HG02870 (cell line): ENCODE measurements around the gene ARHGEF12.

ENCODE experiments used
- ATAC-seq: cut with Tn5 transposase; IDR thresholded peaks from one replicate; pipeline ENCODE4 v1.9.1; 2021; ENCODE audit warnings: mild to moderate bottlenecking, moderate library complexity; ENCODE audit not compliant: unreplicated experiment

Gene ARHGEF12

GRCh38 chr11:120515186-120515723, 179.0 kb downstream of the ARHGEF12 start:
- no peak for ATAC-seq

DNA sequence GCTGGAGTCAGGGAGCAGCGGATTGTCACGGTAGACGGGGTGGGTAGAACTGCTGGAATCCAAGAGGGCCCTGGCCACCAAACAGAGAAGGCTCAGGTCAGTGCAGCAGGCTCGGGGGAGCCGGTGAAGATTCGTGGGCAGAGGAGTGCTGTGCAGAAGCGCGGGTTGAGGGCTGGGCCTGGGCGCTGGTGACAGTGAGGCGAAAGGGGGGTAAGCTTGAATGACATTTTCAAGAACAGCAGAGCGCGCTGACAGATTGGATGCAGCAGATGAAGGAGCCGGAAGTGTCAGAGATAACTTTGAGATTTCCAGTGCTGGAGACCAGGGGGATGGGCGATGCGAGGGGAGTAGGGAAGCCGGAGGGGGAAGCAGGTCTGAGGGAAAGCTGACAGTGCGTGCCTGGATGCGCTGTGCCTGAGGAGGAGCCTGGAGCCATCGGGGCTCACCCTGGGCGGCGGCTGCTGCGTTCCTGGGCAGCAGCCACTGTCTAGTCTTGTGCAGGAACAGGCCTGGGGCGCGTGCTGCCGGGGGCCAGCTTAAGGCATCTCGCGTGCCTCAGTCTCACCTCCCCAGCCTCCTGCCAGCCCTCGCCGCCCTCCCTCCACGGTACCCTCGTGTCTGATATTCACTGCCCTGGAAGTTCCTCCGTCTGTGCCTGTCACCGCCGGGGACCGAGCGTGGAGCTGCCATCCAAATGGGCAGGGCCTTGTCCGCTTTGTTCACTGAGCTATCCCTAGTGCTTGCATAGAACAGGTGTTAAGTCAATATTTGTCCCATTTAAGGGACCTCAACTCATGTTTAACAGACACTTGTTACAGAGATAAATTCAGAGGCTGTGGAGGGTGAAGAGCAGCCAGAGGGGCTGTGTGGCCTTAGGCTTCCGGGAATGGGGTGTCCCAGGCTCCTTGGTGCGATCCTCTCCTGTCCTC, 180.5 kb downstream of the ARHGEF12 start:
- ATAC-seq: no peak

- ATAC-seq: no peak
Observed at GRCh38 chr11:120517390-120517761, 181.2 kb downstream of the ARHGEF12 start.

DNA sequence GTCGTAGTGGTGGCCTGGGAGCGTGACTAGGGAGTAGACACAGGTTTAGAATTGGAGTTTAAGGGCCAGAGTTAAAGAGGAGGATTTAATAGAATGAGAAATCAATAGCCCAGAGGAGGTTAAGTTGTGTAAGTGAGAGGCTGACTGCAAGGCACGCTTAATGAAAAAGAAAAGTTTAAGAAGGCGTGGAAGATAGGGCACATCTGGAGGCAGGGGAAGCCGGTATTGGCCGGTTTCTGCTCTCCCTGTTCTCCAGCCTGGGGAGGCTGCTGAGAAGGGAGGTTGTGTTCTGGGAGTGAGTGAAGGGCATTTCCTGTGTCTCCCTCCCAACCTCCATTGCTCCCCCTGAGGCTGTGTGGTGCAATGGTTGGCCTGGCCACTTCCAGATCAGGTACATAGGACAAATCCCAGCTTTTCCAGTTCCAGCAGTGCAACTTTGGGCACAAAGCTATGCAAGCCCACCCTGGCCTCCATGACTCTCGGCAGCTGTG, 181.6 kb downstream of the ARHGEF12 start:
- ATAC-seq: no peak

GRCh38 chr11:120518356-120518755, 182.1 kb downstream of the ARHGEF12 start:
- no peak for ATAC-seq

GRCh38 chr11:120519474-120519873, 183.3 kb downstream of the ARHGEF12 start:
- ATAC-seq: no peak

GRCh38 chr11:120520091-120520822, 184.0 kb downstream of the ARHGEF12 start:
- ATAC-seq: no peak

- ATAC-seq: no peak
Observed at GRCh38 chr11:120521176-120521575, 185.0 kb downstream of the ARHGEF12 start.

DNA sequence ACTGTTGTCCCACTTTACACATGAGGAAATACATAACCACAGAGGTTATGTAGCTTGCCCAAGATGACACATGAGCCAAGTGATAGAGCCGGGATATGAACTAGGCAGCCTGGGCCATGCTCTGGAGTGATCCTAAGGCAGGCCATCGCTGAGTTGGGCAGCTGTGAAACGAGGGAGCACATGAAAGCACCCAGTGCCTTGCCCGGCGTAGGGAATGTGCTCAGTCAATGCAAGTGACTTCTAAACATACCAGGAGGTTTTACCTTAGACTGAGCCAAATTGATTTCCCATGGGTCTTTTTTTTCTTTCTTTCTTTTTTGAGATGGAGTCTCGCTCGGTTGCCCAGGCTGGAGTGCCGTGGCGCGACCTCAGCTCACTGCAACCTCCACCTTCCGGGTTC, 185.8 kb downstream of the ARHGEF12 start:
- ATAC-seq: no peak

GRCh38 chr11:120522736-120523135, 186.5 kb downstream of the ARHGEF12 start:
- no peak for ATAC-seq

DNA sequence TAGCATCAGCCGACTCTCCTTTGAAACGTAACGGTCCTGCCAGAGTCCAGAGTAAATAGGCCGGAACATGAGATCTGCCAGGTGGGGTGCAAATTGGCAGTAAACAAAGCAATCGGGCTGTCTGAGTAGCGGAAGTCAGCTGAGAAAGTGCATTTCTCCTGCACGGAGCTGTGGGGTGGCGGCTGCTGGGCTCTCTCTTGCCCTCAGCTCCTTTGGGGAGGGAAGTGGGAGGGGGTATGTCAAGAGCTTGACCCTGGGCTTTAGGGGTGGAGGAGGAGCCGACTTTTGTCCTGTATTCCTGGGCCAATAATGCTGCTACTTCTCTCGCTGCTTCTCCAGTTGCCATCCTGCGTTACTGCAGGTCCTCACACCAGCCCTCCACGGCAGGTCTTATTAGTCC, 187.0 kb downstream of the ARHGEF12 start:
- ATAC-seq: no peak

- ATAC-seq: no peak
Observed at GRCh38 chr11:120524536-120525085, 188.4 kb downstream of the ARHGEF12 start.

- no peak for ATAC-seq
Observed at GRCh38 chr11:120525261-120526171, 189.3 kb downstream of the ARHGEF12 start.

DNA sequence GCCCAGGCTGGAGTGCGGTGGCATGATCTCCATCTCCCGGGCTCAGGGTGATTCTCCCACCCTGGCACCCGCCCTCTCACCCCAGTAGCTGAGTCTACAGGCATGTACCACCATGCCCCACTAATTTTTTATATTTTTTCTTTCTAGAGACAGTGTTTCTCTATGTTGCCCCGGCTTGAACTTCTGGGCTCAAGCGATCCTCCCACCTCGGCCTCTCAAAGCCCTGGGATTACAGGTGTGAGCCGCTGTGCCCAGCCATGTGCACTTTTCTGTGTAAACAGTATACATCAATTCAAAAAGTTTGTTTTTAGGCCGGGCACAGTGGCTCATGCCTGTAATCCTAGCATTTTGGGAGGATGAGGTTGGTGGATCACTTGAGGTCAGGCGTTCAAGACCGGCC, 190.0 kb downstream of the ARHGEF12 start:
- no peak for ATAC-seq

- no peak for ATAC-seq
Observed at GRCh38 chr11:120527111-120527761, 191.0 kb downstream of the ARHGEF12 start.

GRCh38 chr11:120528749-120529148, 192.5 kb downstream of the ARHGEF12 start:
- no peak for ATAC-seq

- ATAC-seq: no peak
Observed at GRCh38 chr11:120529214-120529613, 193.0 kb downstream of the ARHGEF12 start.

- no peak for ATAC-seq
Observed at GRCh38 chr11:120529911-120530310, 193.7 kb downstream of the ARHGEF12 start.

DNA sequence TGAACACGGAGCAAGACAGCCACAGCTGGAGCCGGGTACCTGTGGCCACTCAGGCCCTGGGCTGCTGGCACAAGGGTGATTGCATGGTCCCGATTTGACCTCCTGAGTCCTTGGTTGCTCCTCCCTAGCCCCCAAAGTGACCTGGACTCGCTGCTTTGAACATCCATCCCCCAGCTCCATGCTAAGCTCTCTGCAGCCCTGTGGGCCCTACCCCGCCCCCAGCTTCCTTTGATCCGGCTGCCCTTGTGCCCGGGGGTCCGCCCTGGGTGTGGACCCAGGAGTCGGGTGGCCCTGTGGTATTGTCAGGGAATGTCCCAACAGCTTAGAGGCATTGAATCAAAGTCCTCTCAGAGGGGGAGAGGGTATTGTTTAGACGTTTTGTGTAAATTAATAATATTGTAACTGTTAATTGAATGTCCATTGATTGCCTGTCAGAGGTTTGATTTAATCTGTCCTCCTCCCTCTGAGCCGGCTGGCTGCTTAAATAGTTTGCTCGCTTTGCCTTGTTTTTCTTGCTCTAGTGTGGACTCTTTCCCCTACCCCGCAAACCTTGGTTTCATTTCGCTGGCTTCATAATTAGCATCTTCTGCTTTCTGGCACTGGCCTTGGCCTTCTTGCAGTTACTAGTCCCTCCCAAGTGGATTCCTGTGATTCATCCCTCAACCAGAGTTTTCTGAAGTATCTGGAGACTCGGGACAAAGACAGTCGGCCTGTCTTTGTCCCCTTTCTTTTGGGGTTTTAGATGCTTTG, 196.0 kb downstream of the ARHGEF12 start:
- ATAC-seq: no peak
